OCI-LY1 (cell line): ENCODE measurements around the gene SURF2.

Experiments
- H2AFZ ChIP-seq: fragments of 200-600 bp; sonication (generic), shearing (Covaris generic); 2 replicates; pipeline ENCODE4 v1.6.0; 2014; ENCODE audit warnings: antibody characterized with exemption, mild to moderate bottlenecking, low read length
- H3F3A ChIP-seq: fragments of 200-600 bp; sonication (generic), shearing (Covaris generic); 2 replicates; pipeline ENCODE4 v1.6.0; 2014; ENCODE audit warnings: mild to moderate bottlenecking, antibody characterized with exemption, low read length, moderate library complexity; ENCODE audit not compliant: insufficient read depth
- H3K27ac ChIP-seq: fragments of 200-600 bp; sonication (generic); 2 replicates; pipeline ENCODE4 v1.5.1; 2014; ENCODE audit warnings: low read length, mixed run types, mild to moderate bottlenecking, low read depth; ENCODE audit not compliant: poor library complexity, severe bottlenecking
- H3K27me3 ChIP-seq: fragments of 200-600 bp; sonication (generic); 2 replicates; pipeline ENCODE4 v1.6.0; 2014; ENCODE audit warnings: antibody characterized with exemption, mild to moderate bottlenecking, low read length, moderate library complexity; ENCODE audit not compliant: insufficient read depth
- H3K36me3 ChIP-seq: fragments of 200-600 bp; sonication (generic); 2 replicates; pipeline ENCODE4 v1.6.1; 2014; ENCODE audit warnings: mild to moderate bottlenecking, antibody characterized with exemption, low read length, moderate library complexity, mixed read lengths; ENCODE audit not compliant: insufficient read depth
- H3K4me1 ChIP-seq: fragments of 200-600 bp; sonication (generic); 2 replicates; pipeline ENCODE4 v1.5.1; 2014; ENCODE audit warnings: mild to moderate bottlenecking, low read length, moderate library complexity; ENCODE audit not compliant: insufficient read depth, severe bottlenecking
- H3K4me2 ChIP-seq: fragments of 200-600 bp; sonication (generic), shearing (Covaris generic); 2 replicates; pipeline ENCODE4 v1.6.1; 2014; ENCODE audit warnings: low read length
- H3K4me3 ChIP-seq: fragments of 200-600 bp; sonication (generic); 2 replicates; pipeline ENCODE4 v1.5.1; 2014; ENCODE audit warnings: low read length, low read depth, mild to moderate bottlenecking, mixed read lengths; ENCODE audit not compliant: poor library complexity, severe bottlenecking
- H3K79me2 ChIP-seq: fragments of 200-600 bp; shearing (Covaris generic); 2 replicates; pipeline ENCODE4 v1.6.1; 2016; ENCODE audit warnings: mixed run types, low read length, mixed read lengths; ENCODE audit not compliant: insufficient read depth
- H3K9ac ChIP-seq: fragments of 200-600 bp; sonication (generic), shearing (Covaris generic); 2 replicates; pipeline ENCODE4 v1.6.1; 2014; ENCODE audit warnings: mild to moderate bottlenecking, low read length, mixed read lengths
- H3K9me2 ChIP-seq: fragments of 200-600 bp; sonication (generic), shearing (Covaris generic); 2 replicates; pipeline ENCODE4 v1.6.1; 2014; ENCODE audit warnings: low read depth, mild to moderate bottlenecking, low read length, mixed read lengths
- H3K9me3 ChIP-seq: fragments of 200-600 bp; shearing (Covaris generic); 2 replicates; pipeline ENCODE4 v1.6.1; 2014; ENCODE audit warnings: low read length, mixed read lengths
- H4K20me1 ChIP-seq: fragments of 200-600 bp; sonication (generic), shearing (Covaris generic); 2 replicates; pipeline ENCODE4 v1.6.0; 2016; ENCODE audit warnings: mild to moderate bottlenecking, low read length; ENCODE audit not compliant: insufficient read depth
- CTCF ChIP-seq: fragments of 200-600 bp; sonication (generic), shearing (Covaris generic); IDR thresholded peaks from 2 replicates; pipeline ENCODE4 v1.5.1; 2017; ENCODE audit warnings: mild to moderate bottlenecking, antibody characterized with exemption, low read length, moderate library complexity, mixed read lengths
- EZH2 ChIP-seq: fragments of 200-600 bp; sonication (generic), shearing (Covaris generic); IDR thresholded peaks from 2 replicates; pipeline ENCODE4 v1.8.0; 2017; ENCODE audit warnings: borderline replicate concordance, mixed run types, mild to moderate bottlenecking, antibody characterized with exemption, low read length, moderate library complexity, mixed read lengths

Gene SURF2

DNA sequence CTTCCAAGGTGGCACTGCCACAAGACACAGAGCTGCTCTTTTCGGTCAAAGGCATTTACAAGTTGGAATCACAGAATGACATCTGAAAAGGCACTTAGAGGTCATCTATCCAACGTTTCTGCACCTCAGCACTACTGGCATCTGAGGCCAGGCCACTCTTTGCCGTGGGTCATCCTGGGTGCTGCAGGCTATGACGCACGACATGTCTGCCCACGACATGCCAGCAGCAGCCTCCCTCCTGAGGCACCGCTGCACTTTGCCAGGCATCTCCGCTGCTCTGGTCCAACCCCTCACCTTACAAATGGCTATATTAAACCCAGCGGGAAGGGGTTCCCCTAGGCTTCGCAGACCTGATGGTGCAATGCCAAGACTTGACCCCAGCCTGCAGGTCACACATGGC, 11.4 kb downstream of the SURF2 start:
- no peaks in the 10 kb centered on the region for H3K9me3 ChIP-seq
- no peaks in the 10 kb centered on the region for H3K9me2 ChIP-seq
- peaks cover 27% of the 10 kb centered on the region for H3K4me1 ChIP-seq
- no peak overlapping the region for H3K4me2 ChIP-seq
- H3K79me2 ChIP-seq: peaks cover 13% of the 10 kb centered on the region
- H3K27ac ChIP-seq: no peak overlapping the region
- H3K36me3 ChIP-seq: peaks cover 56% of the 10 kb centered on the region
- no peak for TF ChIP-seq CTCF
- no peak for TF ChIP-seq EZH2
- H3K27me3 ChIP-seq: no peaks in the 10 kb centered on the region
- H2AFZ ChIP-seq: no peak overlapping the region
- H4K20me1 ChIP-seq: no peaks in the 10 kb centered on the region
- H3F3A ChIP-seq: no peaks in the 10 kb centered on the region
- H3K4me3 ChIP-seq: no peak overlapping the region
- no peak overlapping the region for H3K9ac ChIP-seq

- TF ChIP-seq EZH2: no peak
- no peak for TF ChIP-seq CTCF
- Histone ChIP-seq H3K4me2 (no peak overlapping the region), H3K27ac (no peak overlapping the region)
Observed at GRCh38 chr9:133368249-133368881, 12.0 kb downstream of the SURF2 start.

GRCh38 chr9:133369422-133369821, 13.1 kb downstream of the SURF2 start:
- Histone ChIP-seq H3K27ac (no peak overlapping the region), H3K79me2 (peaks cover 16% of the 10 kb centered on the region), H3K9me2 (no peaks in the 10 kb centered on the region), H3K9ac (no peak overlapping the region), H3K4me1 (peaks cover 30% of the 10 kb centered on the region), H3K4me2 (no peak overlapping the region), H3F3A (no peaks in the 10 kb centered on the region), H4K20me1 (no peaks in the 10 kb centered on the region), H2AFZ (no peak overlapping the region), H3K4me3 (no peak overlapping the region), H3K36me3 (peaks cover 46% of the 10 kb centered on the region), H3K9me3 (no peaks in the 10 kb centered on the region), H3K27me3 (no peaks in the 10 kb centered on the region)
- no peak for TF ChIP-seq CTCF
- TF ChIP-seq EZH2: no peak

More at GRCh38 chr9:133368249-133368881, 12.0 kb downstream of the SURF2 start:
- Histone ChIP-seq H3K4me3 (no peak overlapping the region), H3K79me2 (peaks cover 13% of the 10 kb centered on the region), H3K9ac (no peak overlapping the region), H2AFZ (no peak overlapping the region), H3K27me3 (no peaks in the 10 kb centered on the region), H3K4me1 (peaks cover 29% of the 10 kb centered on the region), H3K9me2 (no peaks in the 10 kb centered on the region), H3K36me3 (peaks cover 55% of the 10 kb centered on the region), H3K9me3 (no peaks in the 10 kb centered on the region), H3F3A (no peaks in the 10 kb centered on the region), H4K20me1 (no peaks in the 10 kb centered on the region)
